Kidney (tissue), 14 donors: ENCODE measurements around the gene ENTPD1. TPM values are rescaled to one million over a fixed set of nuclear protein-coding genes. Genes with fewer than 3 reads are reported as not detected.

Experiments used
- DNase-seq, 5 donors: peaks; one replicate each; pipeline ENCODE4 v3.0.0-alpha.2; 2013 to 2020
- FAIRE-seq: peaks from 2 replicates; lab custom pipeline; 2012; peaks lifted over from hg19 to GRCh38; lab: Jason Lieb, UNC
- H3K27ac ChIP-seq, 2 donors: one replicate each; pipeline ENCODE4 v1.7.0; 2013; ENCODE audit warnings: low read depth in 2 of 2, low read length in 2 of 2, inconsistent platforms in 1 of 2
- H3K27me3 ChIP-seq: one replicate; pipeline ENCODE4 v1.7.1; 2013; ENCODE audit warnings: low read length, inconsistent platforms; ENCODE audit not compliant: control insufficient read depth, insufficient read depth
- H3K36me3 ChIP-seq, 3 donors: one replicate each; pipeline versions ENCODE4 v1.7.0 to v1.7.1; 2013; ENCODE audit warnings: low read length in 3 of 3, control low read depth in 1 of 3, inconsistent platforms in 1 of 3; ENCODE audit not compliant: insufficient read depth in 3 of 3, control insufficient read depth in 2 of 3
- H3K4me1 ChIP-seq, 3 donors: one replicate each; pipeline versions ENCODE4 v1.7.0 to v1.7.1; 2013; ENCODE audit warnings: low read length in 3 of 3, inconsistent platforms in 1 of 3, low read depth in 1 of 3; ENCODE audit not compliant: control insufficient read depth in 2 of 3, insufficient read depth in 2 of 3
- H3K4me3 ChIP-seq, 3 donors: one replicate each; pipeline versions ENCODE4 v1.7.0 to v1.8.1; 2013; ENCODE audit warnings: low read length in 3 of 3, control low read depth in 1 of 3, inconsistent platforms in 1 of 3
- H3K9ac ChIP-seq, 3 donors: one replicate each; pipeline versions ENCODE4 v1.7.0 to v1.7.1; 2013; ENCODE audit warnings: low read length in 3 of 3, control low read depth in 1 of 3, inconsistent platforms in 1 of 3
- H3K9me3 ChIP-seq, 3 donors: one replicate each; pipeline versions ENCODE4 v1.7.0 to v1.7.1; 2013; ENCODE audit warnings: low read length in 3 of 3, control low read depth in 1 of 3, inconsistent platforms in 1 of 3; ENCODE audit not compliant: control insufficient read depth in 2 of 3, insufficient read depth in 1 of 3
- CTCF ChIP-seq: IDR thresholded peaks from 3 replicates; pipeline ENCODE4 v1.5.1; 2012; ENCODE audit warnings: mild to moderate bottlenecking, moderate library complexity, borderline replicate concordance; ENCODE audit not compliant: insufficient read depth; ENCODE audit errors: extremely low read depth
- intact Hi-C: fragments of 100-400 bp; cut with DNase I; formaldehyde crosslinking; loops from one replicate; pipeline ENCODE4 v1.11.1; 2022
- polyA plus RNA-seq: library from polyadenylated mRNA; stranded (reverse); fragments of 350-450 nt; fragmentation: Illumina TruSeq; extraction: RNeasy Lipid Tissue Mini Kit (QIAGEN cat#74804); gene quantifications from one replicate; pipeline ENCODE4 v1.2.3, GENCODE V29; 2014; ENCODE audit warnings: low read depth, low replicate concordance; ENCODE audit not compliant: insufficient read depth
- total RNA-seq: library from RNA; stranded (reverse); fragmentation: NEBNext Ultra II Directional; extraction: Animal tissue kit (Norgen Biotek cat#: 25700); gene quantifications from one replicate; pipeline ENCODE4 v1.2.1, GENCODE V29; 2021
- donor health status: control.
- donor health status: control.
- donor health status: control.
- donor health status: control.
- donor health status: control.
- donor health status: DM: yes; HTN: yes; CAD: no.
- donor health status: Normal renal cell carcinoma (clear cell type).

Gene ENTPD1
- total and polyA plus RNA-seq, 2 donors from 2014 or later = 5.2 to 36.6 TPM

- DNase-seq = no peak
- no peak for TF ChIP-seq CTCF
- Histone ChIP-seq H3K27me3 (no peaks in the 10 kb centered on the region), H3K27ac (no peak overlapping the region), H3K4me3 (no peak overlapping the region), H3K4me1 (peaks cover 0 to 3% (median 0%) of the 10 kb centered on the region in 3 donors), H3K9ac (no peak overlapping the region), H3K9me3 (no peaks in the 10 kb centered on the region), H3K36me3 (no peaks in the 10 kb centered on the region)
- FAIRE-seq = no peak
- intact Hi-C loops = no loop called here
Measured at GRCh38 chr10:95865814-95866466, 110.0 kb downstream of the ENTPD1 start.

- DNase-seq (no peak), FAIRE-seq (no peak)
- H3K4me1 ChIP-seq = peaks cover 0 to 3% (median 0%) of the 10 kb centered on the region in 3 donors
- H3K27me3 ChIP-seq = no peaks in the 10 kb centered on the region
- no peak for TF ChIP-seq CTCF
- intact Hi-C loops = no loop called here
- no peak overlapping the region for H3K9ac ChIP-seq
- H3K27ac ChIP-seq = no peak overlapping the region
- H3K9me3 ChIP-seq = no peaks in the 10 kb centered on the region
- no peaks in the 10 kb centered on the region for H3K36me3 ChIP-seq
- no peak overlapping the region for H3K4me3 ChIP-seq
Measured at GRCh38 chr10:95866467-95866842, 110.5 kb downstream of the ENTPD1 start.

GRCh38 chr10:95867866-95868265, 111.9 kb downstream of the ENTPD1 start:
- no peak overlapping the region for H3K4me3 ChIP-seq
- H3K27ac ChIP-seq = no peak overlapping the region
- intact Hi-C loops = no loop called here
- no peaks in the 10 kb centered on the region for H3K36me3 ChIP-seq
- H3K9ac ChIP-seq = no peak overlapping the region
- H3K9me3 ChIP-seq = no peaks in the 10 kb centered on the region
- FAIRE-seq (no peak), DNase-seq (no peak)
- H3K27me3 ChIP-seq = no peaks in the 10 kb centered on the region
- no peak for TF ChIP-seq CTCF
- H3K4me1 ChIP-seq = peaks cover 0 to 3% (median 0%) of the 10 kb centered on the region in 3 donors

GRCh38 chr10:95872158-95872711, 116.3 kb downstream of the ENTPD1 start:
- no peaks in the 10 kb centered on the region for H3K4me1 ChIP-seq
- no peaks in the 10 kb centered on the region for H3K27me3 ChIP-seq
- no peak overlapping the region for H3K27ac ChIP-seq
- intact Hi-C loops = no loop called here
- no peak for FAIRE-seq
- H3K36me3 ChIP-seq = peaks cover 0 to 5% (median 2%) of the 10 kb centered on the region in 3 donors
- TF ChIP-seq CTCF = no peak
- H3K4me3 ChIP-seq = no peak overlapping the region
- no peak overlapping the region for H3K9ac ChIP-seq
- DNase-seq = no peak
- no peaks in the 10 kb centered on the region for H3K9me3 ChIP-seq
